Psoas muscle (tissue), 8 donors: ENCODE measurements around the gene TGFBRAP1. TPM values are rescaled to one million over a fixed set of nuclear protein-coding genes. Genes with fewer than 3 reads are reported as not detected.

ENCODE experiments used
- ATAC-seq, 4 donors: fragments of 200-7000 bp; cut with Tn5 transposase; one replicate each; pipeline ENCODE4 v1.9.1; 2020; ENCODE audit warnings: moderate library complexity in 3 of 4, mild to moderate bottlenecking in 2 of 4
- DNase-seq, 2 donors: peaks; one replicate each; pipeline ENCODE4 v3.0.0-alpha.2; 2020
- H3K27ac ChIP-seq: fragments of 200-600 bp; one replicate; pipeline ENCODE4 v1.8.0; 2022
- H3K27me3 ChIP-seq, 3 donors: fragments of 200-600 bp in 1 of 3; one replicate each; pipeline versions ENCODE4 v1.6.1 to v1.8.0; 2013 to 2022; ENCODE audit warnings: low read length in 2 of 3, mild to moderate bottlenecking in 2 of 3, moderate library complexity in 1 of 3; ENCODE audit not compliant: insufficient read depth in 3 of 3
- H3K36me3 ChIP-seq, 2 donors: fragments of 200-600 bp in 1 of 2; one replicate each; pipeline versions ENCODE4 v1.6.1 to v1.8.0; 2013 to 2022; ENCODE audit warnings: low read depth in 1 of 2, mild to moderate bottlenecking in 1 of 2, moderate library complexity in 1 of 2; ENCODE audit not compliant: insufficient read depth in 1 of 2
- H3K4me1 ChIP-seq: fragments of 200-600 bp; one replicate; pipeline ENCODE4 v1.8.0; 2022
- H3K4me3 ChIP-seq: fragments of 200-600 bp; one replicate; pipeline ENCODE4 v1.8.0; 2022; ENCODE audit warnings: mild to moderate bottlenecking
- H3K9me3 ChIP-seq: fragments of 200-600 bp; one replicate; pipeline ENCODE4 v1.8.0; 2022
- CTCF ChIP-seq: fragments of 200-600 bp; IDR thresholded peaks from one replicate; pipeline ENCODE4 v1.8.0; 2022; ENCODE audit warnings: antibody characterized with exemption
- WGBS, 3 donors: extraction: QIAGEN DNeasy Blood & Tissue Kit; methylation state at CpG; one replicate each; pipeline versions ENCODE4 v1.1.6 to v1.1.7; 2013; 5-methylcytosine and 5-hydroxymethylcytosine counted together
- intact Hi-C, 2 donors: fragments of 100-400 bp; cut with DNase I; formaldehyde crosslinking; loops; one replicate each; pipeline versions ENCODE4 v1.11.0 to v1.14.2; 2022
- polyA plus RNA-seq, 3 donors: library from polyadenylated mRNA; stranded (reverse); fragments of 200-250 nt; gene quantifications; one replicate each; pipeline ENCODE4 v1.2.3, GENCODE V29; 2013
- total RNA-seq, 4 donors: library from RNA; stranded (reverse); fragmentation: NEBNext Ultra II Directional in 2 of 4; extraction: Animal tissue kit (Norgen Biotek cat#: 25700) in 2 of 4; gene quantifications; one replicate each; pipeline versions ENCODE4 v1.2.1 to v1.2.4, GENCODE V29; 2021 to 2023
- donor health status: healthy with polysubstance abuse.
- donor health status: DM: no; HTN: no; CAD: no; lungs with moderate emphysema.
- donor health status: Bipolar disorder and iron deficiency.
- donor health status: healthy.
- donor health status: DM: yes; HTN: yes; CAD: no.
- donor health status: DM: no; HTN: no; CAD: no.
- donor health status: DM: no; HTN: no; CAD: no.
- donor health status: DM: yes; HTN: yes; CAD: no.

The TGFBRAP1 gene
- total and polyA plus RNA-seq, 7 donors: 5.4 to 21.4 (median 16.3) TPM

DNA sequence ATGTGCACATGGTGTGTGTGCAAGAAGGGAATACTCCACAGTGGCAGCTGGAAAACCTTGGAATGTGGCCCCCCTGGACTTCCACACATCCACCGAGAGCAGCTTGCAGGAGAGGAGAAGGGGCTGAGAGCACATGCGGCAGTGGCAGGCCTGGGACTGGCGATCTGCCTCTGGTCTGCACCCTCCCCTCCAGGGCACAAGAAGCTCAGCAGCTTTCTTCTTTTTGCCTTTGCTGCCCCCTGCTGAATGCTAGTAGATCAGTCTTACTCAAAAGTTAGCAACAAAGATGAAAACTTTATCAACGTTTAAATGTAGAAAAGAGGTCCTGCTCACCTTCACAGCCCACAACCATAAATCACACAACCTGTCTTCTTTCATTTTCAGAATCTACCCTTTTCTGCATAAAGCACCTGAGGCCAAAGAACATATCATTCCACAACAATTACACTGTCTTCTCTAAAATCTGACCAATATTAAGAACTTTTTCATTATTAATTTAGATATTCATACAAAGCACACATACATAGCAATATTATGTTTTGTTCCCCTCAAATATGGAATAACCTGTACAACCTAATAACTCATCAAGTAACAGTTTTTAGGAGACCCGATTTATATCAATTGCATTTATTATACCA is 34.6 kb downstream of the TGFBRAP1 start:
- no peaks in the 10 kb centered on the region for H3K27me3 ChIP-seq
- H3K9me3 ChIP-seq: no peaks in the 10 kb centered on the region
- WGBS, 3 donors: 35 to 37% (median 36%) methylated on average over 5 of the region's 5 CpGs
- peak; percentile 27 for TF ChIP-seq CTCF
- no peak overlapping the region for H3K27ac ChIP-seq
- DNase-seq (no peak), ATAC-seq (peak; percentile 42 to 56 (median 51))
- H3K4me3 ChIP-seq: no peak overlapping the region
- intact Hi-C loops: no loop called here
- H3K4me1 ChIP-seq: no peaks in the 10 kb centered on the region
- peaks cover 7 to 83% of the 10 kb centered on the region in 2 donors for H3K36me3 ChIP-seq

GRCh38 chr2:105294046-105294445 is 35.5 kb downstream of the TGFBRAP1 start:
- Histone ChIP-seq H3K4me3 (no peak overlapping the region), H3K27ac (no peak overlapping the region), H3K36me3 (peaks cover 7 to 91% of the 10 kb centered on the region in 2 donors), H3K9me3 (no peaks in the 10 kb centered on the region), H3K4me1 (no peaks in the 10 kb centered on the region), H3K27me3 (no peaks in the 10 kb centered on the region)
- 69 to 82% (median 73%) methylated on average over 6 of the region's 6 CpGs for WGBS, 3 donors
- no peak for DNase-seq
- intact Hi-C loops: no loop called here
- no peak for ATAC-seq
- TF ChIP-seq CTCF: no peak

- no peaks in the 10 kb centered on the region for H3K9me3 ChIP-seq
- no peak overlapping the region for H3K27ac ChIP-seq
- 76 to 92% (median 80%) methylated on average over 2 of the region's 2 CpGs for WGBS, 3 donors
- no peak overlapping the region for H3K4me3 ChIP-seq
- peaks cover 4 to 90% of the 10 kb centered on the region in 2 donors for H3K36me3 ChIP-seq
- no peak for ATAC-seq
- no peaks in the 10 kb centered on the region for H3K4me1 ChIP-seq
- DNase-seq: no peak
- intact Hi-C loops: no loop called here
- no peak for TF ChIP-seq CTCF
- H3K27me3 ChIP-seq: no peaks in the 10 kb centered on the region
Measured at GRCh38 chr2:105291981-105292380, 37.6 kb downstream of the TGFBRAP1 start.

DNA sequence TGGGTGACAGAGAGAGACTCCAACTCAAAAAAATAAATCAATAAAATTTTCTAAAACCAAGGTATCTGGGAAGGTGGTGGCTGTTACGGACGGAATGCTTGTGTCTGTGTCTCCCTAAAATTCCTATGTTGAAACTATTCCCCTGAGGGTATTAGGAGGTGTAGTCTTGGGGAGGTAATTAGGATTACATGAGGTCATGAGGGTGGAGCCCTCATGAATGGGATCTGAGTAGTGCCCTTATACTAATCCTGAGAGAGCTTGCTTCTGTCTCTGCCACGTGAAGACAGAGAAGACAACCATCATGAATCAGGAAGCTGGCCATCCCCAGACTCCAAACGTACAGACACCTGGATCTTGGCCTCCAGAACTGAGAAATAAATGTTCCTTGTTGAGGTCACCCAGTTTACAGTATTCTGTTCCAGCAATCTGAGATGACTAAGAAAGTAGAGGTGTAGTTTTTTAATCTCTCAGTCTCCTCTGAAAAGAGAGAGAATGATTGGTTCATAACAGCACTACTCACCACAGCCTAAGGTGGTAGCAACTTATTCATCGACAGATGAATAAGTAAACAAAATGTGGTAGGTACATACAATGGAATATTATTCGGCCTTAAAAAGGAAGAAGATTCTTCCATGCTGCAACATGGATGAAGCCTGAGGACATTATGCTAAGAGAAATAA is 38.4 kb downstream of the TGFBRAP1 start:
- no peak for TF ChIP-seq CTCF
- no peak overlapping the region for H3K27ac ChIP-seq
- WGBS, 3 donors: 94 to 97% (median 95%) methylated on average over 6 of the region's 6 CpGs
- ATAC-seq: no peak
- no peaks in the 10 kb centered on the region for H3K9me3 ChIP-seq
- intact Hi-C loops: no loop called here
- peaks cover 6 to 90% of the 10 kb centered on the region in 2 donors for H3K36me3 ChIP-seq
- H3K4me3 ChIP-seq: no peak overlapping the region
- H3K27me3 ChIP-seq: no peaks in the 10 kb centered on the region
- H3K4me1 ChIP-seq: no peaks in the 10 kb centered on the region
- no peak for DNase-seq
